Measurements from ENCODE around the gene RASSF5. TPM values are rescaled to one million over a fixed set of nuclear protein-coding genes. Genes with fewer than 3 reads are reported as not detected.

Gene RASSF5
- total RNA-seq, 1 experiment from 2014 or later: 2.1 TPM

DNA sequence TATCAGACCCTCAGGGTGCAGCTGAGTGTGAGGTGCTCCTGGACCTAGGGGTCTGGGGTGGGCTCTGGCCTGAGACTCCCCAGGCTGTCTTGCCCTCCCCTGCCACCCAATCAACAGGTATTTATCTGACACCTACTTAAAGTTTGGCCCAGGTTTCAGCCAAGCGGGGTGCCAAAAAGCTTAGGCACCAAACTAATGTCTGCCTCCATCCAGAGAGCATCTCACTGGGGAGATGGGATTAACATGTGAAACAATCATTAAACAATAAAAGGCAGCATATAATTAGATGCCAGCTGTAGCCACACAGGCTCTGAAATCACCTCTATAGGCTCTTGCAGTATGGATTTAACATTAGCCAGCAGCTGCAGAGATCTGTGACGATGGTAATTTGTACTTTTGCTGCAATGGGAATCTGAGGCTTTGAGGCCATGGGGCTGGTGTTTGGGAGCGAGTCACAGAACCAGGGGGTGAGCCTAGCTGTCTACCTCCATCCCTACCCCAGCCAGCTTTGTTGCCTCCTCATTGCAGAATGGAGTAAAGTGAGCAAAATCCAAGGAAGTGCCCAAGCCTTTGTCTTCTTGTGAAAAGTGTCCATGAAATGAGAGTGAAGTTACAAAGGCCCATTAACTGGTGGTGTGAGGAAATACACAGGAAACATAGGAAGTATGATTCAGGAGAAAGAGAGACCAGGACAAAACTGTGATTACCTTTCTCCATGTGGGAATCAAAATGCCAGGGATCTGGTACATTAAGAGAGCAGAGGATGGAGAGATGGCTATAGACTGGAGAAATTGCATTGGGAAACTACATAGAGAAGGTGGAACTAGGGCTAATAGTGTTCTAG lies 68.8 kb downstream of the RASSF5 start (continued):
- TF ChIP-seq, protein P1, sequence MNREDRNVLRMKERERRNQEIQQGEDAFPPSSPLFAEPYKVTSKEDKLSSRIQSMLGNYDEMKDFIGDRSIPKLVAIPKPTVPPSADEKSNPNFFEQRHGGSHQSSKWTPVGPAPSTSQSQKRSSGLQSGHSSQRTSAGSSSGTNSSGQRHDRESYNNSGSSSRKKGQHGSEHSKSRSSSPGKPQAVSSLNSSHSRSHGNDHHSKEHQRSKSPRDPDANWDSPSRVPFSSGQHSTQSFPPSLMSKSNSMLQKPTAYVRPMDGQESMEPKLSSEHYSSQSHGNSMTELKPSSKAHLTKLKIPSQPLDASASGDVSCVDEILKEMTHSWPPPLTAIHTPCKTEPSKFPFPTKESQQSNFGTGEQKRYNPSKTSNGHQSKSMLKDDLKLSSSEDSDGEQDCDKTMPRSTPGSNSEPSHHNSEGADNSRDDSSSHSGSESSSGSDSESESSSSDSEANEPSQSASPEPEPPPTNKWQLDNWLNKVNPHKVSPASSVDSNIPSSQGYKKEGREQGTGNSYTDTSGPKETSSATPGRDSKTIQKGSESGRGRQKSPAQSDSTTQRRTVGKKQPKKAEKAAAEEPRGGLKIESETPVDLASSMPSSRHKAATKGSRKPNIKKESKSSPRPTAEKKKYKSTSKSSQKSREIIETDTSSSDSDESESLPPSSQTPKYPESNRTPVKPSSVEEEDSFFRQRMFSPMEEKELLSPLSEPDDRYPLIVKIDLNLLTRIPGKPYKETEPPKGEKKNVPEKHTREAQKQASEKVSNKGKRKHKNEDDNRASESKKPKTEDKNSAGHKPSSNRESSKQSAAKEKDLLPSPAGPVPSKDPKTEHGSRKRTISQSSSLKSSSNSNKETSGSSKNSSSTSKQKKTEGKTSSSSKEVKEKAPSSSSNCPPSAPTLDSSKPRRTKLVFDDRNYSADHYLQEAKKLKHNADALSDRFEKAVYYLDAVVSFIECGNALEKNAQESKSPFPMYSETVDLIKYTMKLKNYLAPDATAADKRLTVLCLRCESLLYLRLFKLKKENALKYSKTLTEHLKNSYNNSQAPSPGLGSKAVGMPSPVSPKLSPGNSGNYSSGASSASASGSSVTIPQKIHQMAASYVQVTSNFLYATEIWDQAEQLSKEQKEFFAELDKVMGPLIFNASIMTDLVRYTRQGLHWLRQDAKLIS (CRISPR knock-in tag; IDR thresholded peaks at IDR 0.05; ENCODE audit: borderline replicate concordance): no peak
- TF ChIP-seq, protein P2, sequence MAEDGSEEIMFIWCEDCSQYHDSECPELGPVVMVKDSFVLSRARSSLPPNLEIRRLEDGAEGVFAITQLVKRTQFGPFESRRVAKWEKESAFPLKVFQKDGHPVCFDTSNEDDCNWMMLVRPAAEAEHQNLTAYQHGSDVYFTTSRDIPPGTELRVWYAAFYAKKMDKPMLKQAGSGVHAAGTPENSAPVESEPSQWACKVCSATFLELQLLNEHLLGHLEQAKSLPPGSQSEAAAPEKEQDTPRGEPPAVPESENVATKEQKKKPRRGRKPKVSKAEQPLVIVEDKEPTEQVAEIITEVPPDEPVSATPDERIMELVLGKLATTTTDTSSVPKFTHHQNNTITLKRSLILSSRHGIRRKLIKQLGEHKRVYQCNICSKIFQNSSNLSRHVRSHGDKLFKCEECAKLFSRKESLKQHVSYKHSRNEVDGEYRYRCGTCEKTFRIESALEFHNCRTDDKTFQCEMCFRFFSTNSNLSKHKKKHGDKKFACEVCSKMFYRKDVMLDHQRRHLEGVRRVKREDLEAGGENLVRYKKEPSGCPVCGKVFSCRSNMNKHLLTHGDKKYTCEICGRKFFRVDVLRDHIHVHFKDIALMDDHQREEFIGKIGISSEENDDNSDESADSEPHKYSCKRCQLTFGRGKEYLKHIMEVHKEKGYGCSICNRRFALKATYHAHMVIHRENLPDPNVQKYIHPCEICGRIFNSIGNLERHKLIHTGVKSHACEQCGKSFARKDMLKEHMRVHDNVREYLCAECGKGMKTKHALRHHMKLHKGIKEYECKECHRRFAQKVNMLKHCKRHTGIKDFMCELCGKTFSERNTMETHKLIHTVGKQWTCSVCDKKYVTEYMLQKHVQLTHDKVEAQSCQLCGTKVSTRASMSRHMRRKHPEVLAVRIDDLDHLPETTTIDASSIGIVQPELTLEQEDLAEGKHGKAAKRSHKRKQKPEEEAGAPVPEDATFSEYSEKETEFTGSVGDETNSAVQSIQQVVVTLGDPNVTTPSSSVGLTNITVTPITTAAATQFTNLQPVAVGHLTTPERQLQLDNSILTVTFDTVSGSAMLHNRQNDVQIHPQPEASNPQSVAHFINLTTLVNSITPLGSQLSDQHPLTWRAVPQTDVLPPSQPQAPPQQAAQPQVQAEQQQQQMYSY (CRISPR knock-in tag; IDR thresholded peaks at IDR 0.05): no peak
- TF ChIP-seq CREB1 (CRISPR knock-in tag; IDR thresholded peaks at IDR 0.05) (no peak), ZNF317 (CRISPR knock-in tag; IDR thresholded peaks at IDR 0.05; ENCODE audit: borderline replicate concordance, low read depth) (no peak), ZNF263 (CRISPR knock-in tag; IDR thresholded peaks at IDR 0.05; ENCODE audit: low read depth) (no peak), ETV6 (CRISPR knock-in tag; IDR thresholded peaks at IDR 0.05) (no peak), MXD4 (CRISPR knock-in tag; IDR thresholded peaks at IDR 0.05; ENCODE audit: borderline replicate concordance) (no peak), GABPB1 (CRISPR knock-in tag; IDR thresholded peaks at IDR 0.05) (no peak)

DNA sequence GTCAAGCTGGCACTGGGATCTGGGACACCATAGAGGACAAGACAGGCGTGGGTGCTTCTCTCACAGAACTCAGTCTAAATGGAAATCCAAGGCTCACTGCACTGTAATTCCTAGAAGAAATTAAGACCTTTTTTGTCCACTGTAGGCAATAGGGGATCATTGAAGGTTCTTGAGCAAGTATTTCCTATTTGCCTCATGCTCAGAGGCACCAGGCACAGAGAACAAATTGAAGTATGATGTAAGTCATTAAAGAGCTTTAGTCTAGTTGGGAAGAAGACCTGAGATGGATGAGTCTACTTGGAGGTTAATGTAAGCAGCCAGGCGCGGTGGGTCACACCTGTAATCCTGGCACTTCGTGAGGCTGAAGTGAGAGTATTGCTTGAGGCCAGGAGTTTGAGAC lies 70.3 kb downstream of the RASSF5 start:
- Mint-ChIP-seq H3K27ac (no peak overlapping the region), H3K9me3 (no peaks in the 10 kb centered on the region), H3K36me3 (no peaks in the 10 kb centered on the region), H3K27me3 (ENCODE audit: low read depth) (no peaks in the 10 kb centered on the region), H3K4me1 (peaks cover 6% of the 10 kb centered on the region; the same call in 1 of the 2 replicates), H3K4me3 (no peak overlapping the region)
- DNase-seq (ENCODE audit: low spot score) (no peak), ATAC-seq (no peak)
- ChIA-PET CTCF (interaction anchor here (0.6 to 1.5 kb wide), 2 partner anchors 33 to 66 kb away, joined by 3 to 6 read pairs; no protein-coding TSS in a partner anchor), POLR2A (no interaction called here)
- TF ChIP-seq, protein P3, sequence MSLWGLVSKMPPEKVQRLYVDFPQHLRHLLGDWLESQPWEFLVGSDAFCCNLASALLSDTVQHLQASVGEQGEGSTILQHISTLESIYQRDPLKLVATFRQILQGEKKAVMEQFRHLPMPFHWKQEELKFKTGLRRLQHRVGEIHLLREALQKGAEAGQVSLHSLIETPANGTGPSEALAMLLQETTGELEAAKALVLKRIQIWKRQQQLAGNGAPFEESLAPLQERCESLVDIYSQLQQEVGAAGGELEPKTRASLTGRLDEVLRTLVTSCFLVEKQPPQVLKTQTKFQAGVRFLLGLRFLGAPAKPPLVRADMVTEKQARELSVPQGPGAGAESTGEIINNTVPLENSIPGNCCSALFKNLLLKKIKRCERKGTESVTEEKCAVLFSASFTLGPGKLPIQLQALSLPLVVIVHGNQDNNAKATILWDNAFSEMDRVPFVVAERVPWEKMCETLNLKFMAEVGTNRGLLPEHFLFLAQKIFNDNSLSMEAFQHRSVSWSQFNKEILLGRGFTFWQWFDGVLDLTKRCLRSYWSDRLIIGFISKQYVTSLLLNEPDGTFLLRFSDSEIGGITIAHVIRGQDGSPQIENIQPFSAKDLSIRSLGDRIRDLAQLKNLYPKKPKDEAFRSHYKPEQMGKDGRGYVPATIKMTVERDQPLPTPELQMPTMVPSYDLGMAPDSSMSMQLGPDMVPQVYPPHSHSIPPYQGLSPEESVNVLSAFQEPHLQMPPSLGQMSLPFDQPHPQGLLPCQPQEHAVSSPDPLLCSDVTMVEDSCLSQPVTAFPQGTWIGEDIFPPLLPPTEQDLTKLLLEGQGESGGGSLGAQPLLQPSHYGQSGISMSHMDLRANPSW (CRISPR knock-in tag; conservative IDR thresholded peaks at IDR 0.05; ENCODE audit: low read depth): no peak
- TF ChIP-seq ZNF671 (CRISPR knock-in tag; IDR thresholded peaks at IDR 0.05) (no peak), ELF4 (CRISPR knock-in tag; IDR thresholded peaks at IDR 0.05; ENCODE audit: low read depth) (no peak), TEAD4 (CRISPR knock-in tag; IDR thresholded peaks at IDR 0.05) (no peak), MYBL2 (CRISPR knock-in tag; IDR thresholded peaks at IDR 0.05) (no peak), ZNF263 (CRISPR knock-in tag; IDR thresholded peaks at IDR 0.05; ENCODE audit: low read depth) (no peak)
- TF ChIP-seq, protein P4, sequence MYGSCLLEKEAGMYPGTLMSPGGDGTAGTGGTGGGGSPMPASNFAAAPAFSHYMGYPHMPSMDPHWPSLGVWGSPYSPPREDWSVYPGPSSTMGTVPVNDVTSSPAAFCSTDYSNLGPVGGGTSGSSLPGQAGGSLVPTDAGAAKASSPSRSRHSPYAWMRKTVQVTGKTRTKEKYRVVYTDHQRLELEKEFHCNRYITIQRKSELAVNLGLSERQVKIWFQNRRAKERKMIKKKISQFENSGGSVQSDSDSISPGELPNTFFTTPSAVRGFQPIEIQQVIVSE (CRISPR knock-in tag; IDR thresholded peaks at IDR 0.05; ENCODE audit: borderline replicate concordance): no peak
- TF ChIP-seq, protein P5, sequence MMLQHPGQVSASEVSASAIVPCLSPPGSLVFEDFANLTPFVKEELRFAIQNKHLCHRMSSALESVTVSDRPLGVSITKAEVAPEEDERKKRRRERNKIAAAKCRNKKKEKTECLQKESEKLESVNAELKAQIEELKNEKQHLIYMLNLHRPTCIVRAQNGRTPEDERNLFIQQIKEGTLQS (CRISPR knock-in tag; conservative IDR thresholded peaks at IDR 0.05): no peak
- TF ChIP-seq, protein P6, sequence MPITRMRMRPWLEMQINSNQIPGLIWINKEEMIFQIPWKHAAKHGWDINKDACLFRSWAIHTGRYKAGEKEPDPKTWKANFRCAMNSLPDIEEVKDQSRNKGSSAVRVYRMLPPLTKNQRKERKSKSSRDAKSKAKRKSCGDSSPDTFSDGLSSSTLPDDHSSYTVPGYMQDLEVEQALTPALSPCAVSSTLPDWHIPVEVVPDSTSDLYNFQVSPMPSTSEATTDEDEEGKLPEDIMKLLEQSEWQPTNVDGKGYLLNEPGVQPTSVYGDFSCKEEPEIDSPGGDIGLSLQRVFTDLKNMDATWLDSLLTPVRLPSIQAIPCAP (CRISPR knock-in tag; IDR thresholded peaks at IDR 0.05): no peak
- TF ChIP-seq, protein P7, sequence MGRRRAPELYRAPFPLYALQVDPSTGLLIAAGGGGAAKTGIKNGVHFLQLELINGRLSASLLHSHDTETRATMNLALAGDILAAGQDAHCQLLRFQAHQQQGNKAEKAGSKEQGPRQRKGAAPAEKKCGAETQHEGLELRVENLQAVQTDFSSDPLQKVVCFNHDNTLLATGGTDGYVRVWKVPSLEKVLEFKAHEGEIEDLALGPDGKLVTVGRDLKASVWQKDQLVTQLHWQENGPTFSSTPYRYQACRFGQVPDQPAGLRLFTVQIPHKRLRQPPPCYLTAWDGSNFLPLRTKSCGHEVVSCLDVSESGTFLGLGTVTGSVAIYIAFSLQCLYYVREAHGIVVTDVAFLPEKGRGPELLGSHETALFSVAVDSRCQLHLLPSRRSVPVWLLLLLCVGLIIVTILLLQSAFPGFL (CRISPR knock-in tag; IDR thresholded peaks at IDR 0.05; ENCODE audit: borderline replicate concordance): no peak
- TF ChIP-seq, protein P8, sequence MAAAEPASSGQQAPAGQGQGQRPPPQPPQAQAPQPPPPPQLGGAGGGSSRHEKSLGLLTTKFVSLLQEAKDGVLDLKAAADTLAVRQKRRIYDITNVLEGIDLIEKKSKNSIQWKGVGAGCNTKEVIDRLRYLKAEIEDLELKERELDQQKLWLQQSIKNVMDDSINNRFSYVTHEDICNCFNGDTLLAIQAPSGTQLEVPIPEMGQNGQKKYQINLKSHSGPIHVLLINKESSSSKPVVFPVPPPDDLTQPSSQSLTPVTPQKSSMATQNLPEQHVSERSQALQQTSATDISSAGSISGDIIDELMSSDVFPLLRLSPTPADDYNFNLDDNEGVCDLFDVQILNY (CRISPR knock-in tag; IDR thresholded peaks at IDR 0.05): no peak
- TF ChIP-seq, protein P9, sequence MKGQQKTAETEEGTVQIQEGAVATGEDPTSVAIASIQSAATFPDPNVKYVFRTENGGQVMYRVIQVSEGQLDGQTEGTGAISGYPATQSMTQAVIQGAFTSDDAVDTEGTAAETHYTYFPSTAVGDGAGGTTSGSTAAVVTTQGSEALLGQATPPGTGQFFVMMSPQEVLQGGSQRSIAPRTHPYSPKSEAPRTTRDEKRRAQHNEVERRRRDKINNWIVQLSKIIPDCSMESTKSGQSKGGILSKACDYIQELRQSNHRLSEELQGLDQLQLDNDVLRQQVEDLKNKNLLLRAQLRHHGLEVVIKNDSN (CRISPR knock-in tag; IDR thresholded peaks at IDR 0.05): no peak

All from WTC11 (cell line).